Stimulated activated CD4-positive, alpha-beta T cell treated with anti-CD3 and anti-CD28 coated beads, Interleukin-1b, Interleukin-23, amount 100 ng/mL, for 1 hour (primary cell): ENCODE data around the gene ZFX.
"Not testable (repeated sequence)": the region's sequence is repeated elsewhere in the genome, so short reads cannot be mapped to it uniquely, and the experiment has no call there.

Experiments
- DNase-seq, 2 donors: peaks; one replicate each; pipeline ENCODE4 v3.0.0-alpha.2; 2020; ENCODE audit warnings: low read depth in 2 of 2

Gene ZFX

DNA sequence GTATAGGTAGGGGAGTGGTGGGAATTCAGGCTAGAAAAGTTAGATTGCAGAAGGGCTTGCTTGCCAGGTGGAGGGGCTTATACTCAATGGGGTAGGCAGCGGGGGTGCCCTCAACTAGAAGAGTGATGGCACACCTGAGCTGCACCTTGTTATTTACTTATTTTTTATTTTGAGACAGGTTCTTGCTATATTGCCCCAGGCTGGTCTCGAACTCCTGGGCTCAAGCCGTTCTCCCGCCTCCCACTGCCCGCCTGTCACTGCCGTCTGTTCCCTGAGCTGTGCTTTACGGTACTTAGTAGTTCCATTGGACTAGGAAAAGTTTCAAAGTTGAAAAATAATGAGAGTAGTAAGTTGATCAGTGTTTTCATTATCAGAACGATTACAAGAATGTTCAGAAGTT lies 2.0 kb downstream of the ZFX start:
- DNase-seq = no peak

DNA sequence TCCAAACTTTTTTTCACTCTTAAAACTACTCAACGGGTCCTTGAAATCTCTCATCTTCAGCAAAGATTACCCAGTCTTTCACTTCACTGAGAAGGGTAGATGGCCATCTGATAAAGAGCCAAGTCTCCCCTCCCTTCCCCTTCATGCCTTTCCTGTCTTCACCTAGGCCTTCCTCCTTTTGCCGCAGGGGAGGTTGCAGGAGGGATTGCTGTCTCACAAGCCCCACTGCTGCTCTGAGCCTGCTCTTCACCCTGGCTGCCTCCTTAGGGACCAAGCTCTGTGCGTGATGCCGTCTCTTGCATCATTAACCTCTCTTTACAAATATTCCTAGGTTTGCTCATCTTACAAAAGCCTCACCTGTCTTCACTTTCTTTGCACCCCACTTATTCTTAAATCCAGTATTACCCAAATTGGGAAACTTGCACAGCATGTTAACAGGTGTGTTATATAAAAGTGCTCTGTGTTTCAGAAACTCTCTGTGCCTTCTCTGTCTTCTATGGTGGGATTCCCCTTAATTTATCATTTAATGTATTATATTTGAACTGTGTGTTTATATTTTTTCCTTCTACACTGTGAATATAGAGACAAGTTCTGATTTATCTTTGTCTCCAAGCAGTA lies 3.8 kb downstream of the ZFX start:
- DNase-seq = no peak

DNA sequence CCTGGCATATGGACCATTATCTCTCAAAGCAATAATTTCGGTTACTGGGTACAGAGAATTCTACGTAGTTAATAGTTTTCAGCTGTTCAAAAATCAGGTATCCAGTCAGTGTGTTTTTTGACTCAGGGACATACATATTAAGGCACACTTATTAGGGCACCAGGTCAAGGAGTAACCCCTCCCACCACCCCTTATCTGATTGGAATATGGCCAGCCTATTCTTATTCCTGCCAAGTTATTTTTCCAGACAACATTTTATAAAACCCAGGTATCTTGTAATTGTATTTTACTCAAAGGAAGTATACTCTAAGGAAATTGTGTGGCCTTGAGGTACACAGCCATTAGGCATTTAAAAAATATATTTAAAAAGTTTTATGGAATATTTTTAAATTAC lies 4.3 kb downstream of the ZFX start:
- no peak for DNase-seq

- DNase-seq = no peak
Observed at GRCh38 chrX:24154490-24155034, 5.0 kb downstream of the ZFX start.

GRCh38 chrX:24155747-24156146 lies 6.2 kb downstream of the ZFX start:
- DNase-seq = not testable (repeated sequence)

DNA sequence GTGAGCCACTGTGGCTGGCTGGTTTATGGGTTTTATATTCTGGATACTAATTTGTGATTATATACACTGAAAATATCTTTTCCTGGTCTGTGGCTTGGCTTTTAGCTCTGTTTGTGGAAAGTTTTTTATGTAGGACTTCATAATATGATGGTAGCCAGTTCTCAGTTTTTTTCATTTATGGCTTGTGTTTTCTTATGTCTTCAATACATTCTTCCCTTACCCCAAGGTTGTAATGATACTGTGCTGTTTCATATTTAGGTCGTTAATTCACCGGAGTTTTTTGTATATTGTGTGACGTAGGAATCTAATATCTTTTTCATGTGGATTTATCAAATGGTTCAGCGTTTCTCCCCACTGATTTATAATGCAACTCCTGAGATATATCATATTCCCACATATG lies 6.6 kb downstream of the ZFX start:
- no peak for DNase-seq

DNA sequence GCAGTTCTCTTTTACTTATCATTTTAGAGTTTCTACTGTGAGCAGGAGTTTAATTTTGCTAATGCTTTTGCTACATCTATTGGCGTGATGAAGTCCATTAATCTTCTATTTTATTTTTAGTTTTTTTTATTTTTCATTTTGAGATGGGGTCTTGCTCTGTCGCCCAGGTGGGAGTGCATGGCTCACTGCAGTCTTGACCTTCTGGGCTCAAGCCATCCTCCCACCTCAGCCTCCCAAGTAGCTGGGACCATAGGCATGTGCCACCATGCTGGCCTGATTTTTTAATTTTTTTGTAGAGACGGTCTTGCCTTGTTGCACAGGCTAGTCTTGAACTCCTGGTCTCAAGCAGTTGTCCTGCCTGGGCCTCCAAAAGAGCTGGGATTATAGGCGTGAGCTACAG lies 9.4 kb downstream of the ZFX start:
- DNase-seq = no peak

- DNase-seq = no peak
Observed at GRCh38 chrX:24166078-24166477, 16.5 kb downstream of the ZFX start.

DNA sequence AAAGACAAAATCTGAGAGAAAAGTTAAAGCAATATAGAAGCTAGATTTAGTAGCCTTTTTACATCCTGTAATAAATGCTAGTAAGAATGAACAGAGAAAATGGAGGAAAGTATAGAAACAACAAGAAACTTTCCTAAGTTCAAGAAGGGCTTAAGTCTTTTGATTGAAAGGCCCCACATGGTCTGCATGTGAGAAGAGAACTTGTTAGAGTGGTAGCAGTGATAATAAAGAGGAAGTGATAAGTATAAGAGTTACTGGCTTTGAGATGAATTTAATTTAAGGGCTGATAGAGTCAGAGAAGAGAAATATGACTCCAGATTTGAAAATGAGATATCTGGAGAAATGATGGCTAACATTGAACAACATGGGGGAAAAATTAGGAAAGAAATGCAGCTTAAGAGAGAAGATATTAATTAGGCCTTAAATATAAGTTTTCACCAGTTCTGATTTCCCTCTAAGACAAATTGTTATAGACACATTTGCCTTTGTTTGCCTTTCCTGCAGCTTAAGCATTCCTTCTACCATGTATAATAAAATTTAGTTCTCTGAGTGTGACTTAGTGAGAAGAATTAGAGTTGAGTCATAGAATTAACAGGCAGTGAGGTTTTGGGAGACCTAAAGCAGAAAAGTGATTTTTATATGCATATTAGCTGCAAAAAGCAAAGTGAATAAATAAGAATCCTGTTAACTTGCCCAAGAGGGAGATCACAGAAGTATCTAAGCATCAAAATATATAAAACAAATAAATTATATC lies 18.4 kb downstream of the ZFX start:
- DNase-seq = no peak

GRCh38 chrX:24168807-24169206 lies 19.3 kb downstream of the ZFX start:
- DNase-seq = no peak

DNA sequence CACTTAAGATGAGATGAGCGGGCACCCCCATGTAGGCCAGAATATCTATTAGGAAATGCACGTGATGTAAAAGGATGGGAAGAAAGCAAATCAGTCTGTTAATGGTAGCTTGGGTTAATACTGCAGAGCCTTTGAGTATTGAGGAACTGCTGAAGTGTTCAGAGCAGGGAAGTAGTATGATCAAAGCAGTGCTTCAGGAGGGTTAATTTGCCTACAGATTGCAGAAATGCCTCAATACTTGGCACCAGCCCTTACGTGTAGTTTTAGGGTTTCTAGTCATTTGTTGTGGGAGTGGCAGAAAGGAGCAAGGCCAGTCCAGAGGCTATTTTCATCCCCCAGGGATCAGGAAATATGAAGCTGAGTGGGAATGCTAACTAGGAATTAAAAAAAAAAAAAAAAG lies 19.7 kb downstream of the ZFX start:
- no peak for DNase-seq

DNA sequence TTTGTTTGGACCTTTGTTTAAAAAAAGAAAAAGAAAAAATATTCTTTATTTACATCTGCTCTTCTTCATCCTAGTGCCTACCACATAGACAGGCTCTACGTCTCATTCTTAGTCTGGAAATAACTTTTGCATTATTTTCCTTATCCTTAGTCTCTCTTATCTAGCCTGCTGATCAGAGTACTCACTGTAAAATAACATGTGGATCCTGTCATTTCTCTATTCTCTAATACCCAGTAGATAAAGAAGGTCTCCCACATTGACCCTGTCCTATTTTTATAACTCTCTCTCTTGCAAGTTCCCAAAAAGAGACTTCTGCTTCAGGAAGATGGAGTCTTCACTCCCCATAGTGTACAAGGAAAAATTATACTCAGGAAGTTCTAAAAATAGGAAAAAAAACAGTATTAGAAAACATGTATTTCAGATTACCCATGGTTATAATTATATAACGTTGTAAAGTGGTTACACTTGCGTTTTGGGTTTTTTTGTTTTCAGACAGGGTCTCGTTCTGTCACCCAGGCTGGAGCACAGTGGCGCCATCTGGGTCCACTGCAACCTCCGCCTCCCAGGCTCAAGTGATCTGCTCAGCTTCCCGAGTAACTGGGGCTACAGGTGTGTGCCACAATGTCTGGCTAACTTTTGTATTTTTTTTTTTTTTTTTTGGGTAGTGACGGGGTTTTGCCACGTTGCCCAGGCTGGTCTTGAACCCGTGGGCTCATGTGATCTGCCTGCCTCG lies 23.8 kb downstream of the ZFX start:
- DNase-seq = no peak

- no peak for DNase-seq
Observed at GRCh38 chrX:24175276-24175675, 25.7 kb downstream of the ZFX start.

DNA sequence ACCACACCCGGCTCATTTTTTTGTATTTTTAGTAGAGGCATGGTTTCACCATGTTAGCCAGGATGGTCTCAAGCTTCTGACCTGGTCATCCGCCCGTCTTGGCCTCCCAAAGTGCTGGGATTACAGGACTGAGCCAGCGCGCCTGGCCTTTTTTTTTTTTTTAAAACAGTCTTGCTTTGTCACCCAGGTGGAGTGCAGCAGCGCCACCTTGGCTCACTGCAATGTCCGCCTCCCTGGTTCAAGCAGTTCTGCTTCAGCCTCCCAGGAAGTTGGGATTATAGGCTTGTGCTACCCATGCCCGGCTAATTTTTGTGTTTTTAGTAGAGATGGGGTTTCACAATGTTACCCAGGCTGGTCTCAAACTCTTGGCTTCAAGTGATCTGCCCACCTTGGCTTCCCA lies 28.9 kb downstream of the ZFX start:
- DNase-seq = no peak

GRCh38 chrX:24184018-24184417 lies 34.5 kb downstream of the ZFX start:
- DNase-seq = no peak

- DNase-seq = no peak
Observed at GRCh38 chrX:24186483-24186882, 37.0 kb downstream of the ZFX start.

DNA sequence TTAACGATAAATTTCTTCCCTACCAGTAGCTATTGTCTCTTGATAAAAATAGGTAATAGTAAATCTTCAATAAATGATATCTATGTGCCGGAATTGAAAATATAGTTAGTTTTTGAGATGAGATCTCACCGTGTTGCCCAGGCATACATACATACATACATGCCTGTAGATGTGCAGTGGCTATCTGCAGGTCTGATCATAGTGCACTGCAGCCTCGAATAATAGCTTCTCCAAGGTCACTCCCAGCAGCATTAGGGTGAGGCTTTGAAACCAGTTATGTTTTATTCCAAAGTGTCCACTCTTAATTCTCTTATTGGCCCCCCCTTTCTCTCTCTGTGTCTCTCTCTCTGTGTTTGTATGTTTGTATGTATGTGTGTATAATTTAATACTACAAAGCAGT lies 37.5 kb downstream of the ZFX start:
- DNase-seq = no peak

- DNase-seq = no peak
Observed at GRCh38 chrX:24189490-24189889, 40.0 kb downstream of the ZFX start.

- DNase-seq = no peak
Observed at GRCh38 chrX:24190500-24191156, 41.1 kb downstream of the ZFX start.

DNA sequence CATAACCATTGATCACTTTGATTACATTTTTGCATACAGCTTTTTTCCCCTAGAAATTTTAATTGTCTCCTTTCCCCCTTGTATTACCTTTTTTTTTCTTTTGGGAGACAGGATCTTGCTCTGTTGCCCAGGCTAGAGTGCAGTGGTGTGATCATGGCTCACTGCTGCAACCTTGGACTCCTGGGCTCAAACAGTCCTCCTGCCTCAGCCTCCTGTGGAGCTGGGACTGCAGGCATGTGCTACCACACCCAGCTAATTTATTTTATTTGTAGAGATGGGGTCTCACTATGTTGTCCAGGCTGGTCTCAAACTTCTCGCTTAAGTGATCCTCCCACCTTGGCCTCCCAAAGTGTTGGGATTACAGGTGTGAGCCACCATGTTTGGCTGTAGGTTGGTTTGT lies 47.0 kb downstream of the ZFX start:
- no peak for DNase-seq

DNA sequence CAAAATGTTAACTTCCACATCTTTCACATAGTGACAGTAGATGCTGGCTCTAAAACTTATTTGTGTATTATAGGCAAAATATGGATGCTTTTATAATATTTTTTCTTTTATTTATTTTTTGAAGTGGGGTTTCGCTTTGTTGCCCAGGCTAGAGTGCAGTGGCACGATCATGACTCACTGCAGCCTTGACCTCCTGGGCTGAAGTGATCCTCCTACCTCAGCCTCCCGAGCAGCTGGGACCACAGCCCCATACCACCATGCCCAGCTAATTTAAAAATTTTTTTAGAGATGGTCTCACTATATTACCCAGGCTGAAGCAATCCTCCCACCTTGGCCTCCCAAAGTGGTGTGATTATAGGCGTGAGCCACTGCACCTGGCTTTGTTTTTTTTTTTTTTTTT lies 48.6 kb downstream of the ZFX start:
- DNase-seq = no peak

- no peak for DNase-seq
Observed at GRCh38 chrX:24200133-24200532, 50.6 kb downstream of the ZFX start.
